T-cell (primary cell): ENCODE measurements around the gene OLFM3. TPM values are rescaled to one million over a fixed set of nuclear protein-coding genes. Genes with fewer than 3 reads are reported as not detected.

ENCODE experiments used
- ATAC-seq, 4 experiments: fragments of 200-7000 bp in 3 of 4; fragments of 150-1000 bp in 1 of 4; cut with Tn5 transposase; replicated peaks in 1 of 4; 1 replicate in 3 of 4; 2 replicates in 1 of 4; pipeline ENCODE4 v1.10.0; 2021; ENCODE audit warnings: moderate library complexity in 3 of 4, mild to moderate bottlenecking in 2 of 4, moderate number of reproducible peaks in 1 of 4
- CTCF ChIA-PET, 2 donors: fragments of 300-600 bp; sonication (Branson Sonifier 250); formaldehyde crosslinking; loops; one replicate each; lab custom pipeline; 2022; ENCODE audit warnings: antibody characterized with exemption in 2 of 2; lab: Charles Lee
- POLR2A ChIA-PET, 2 donors: fragments of 300-600 bp; sonication (Branson Sonifier 250); formaldehyde crosslinking; loops; one replicate each; lab custom pipeline; 2022; ENCODE audit warnings: antibody characterized with exemption in 2 of 2; lab: Charles Lee
- DNase-seq, 35 experiments: peaks; one replicate each; pipeline versions ENCODE4 v3.0.0 to v3.0.0-alpha.2; 2013 to 2023
- H3K27ac ChIP-seq: one replicate; pipeline ENCODE4 v1.5.1; 2013; ENCODE audit warnings: low read length
- H3K27me3 ChIP-seq, 2 experiments: replicated peaks in 1 of 2; 1 replicate in 1 of 2; 2 replicates in 1 of 2; pipeline versions ENCODE4 v1.6.1 to v1.7.0; 2013; ENCODE audit warnings: low read length in 1 of 2, mixed read lengths in 1 of 2; ENCODE audit not compliant: control insufficient read depth in 2 of 2, insufficient read depth in 2 of 2; ENCODE audit errors: extremely low read depth in 1 of 2
- H3K36me3 ChIP-seq, 2 donors: 1 replicate in 1 of 2; 2 replicates in 1 of 2; pipeline versions ENCODE4 v1.6.1 to v1.7.0; 2013; ENCODE audit warnings: low read length in 1 of 2; ENCODE audit not compliant: control insufficient read depth in 2 of 2, insufficient read depth in 1 of 2; ENCODE audit errors: extremely low read depth in 1 of 2
- H3K4me1 ChIP-seq, 2 experiments: 1 replicate in 1 of 2; 2 replicates in 1 of 2; pipeline versions ENCODE4 v1.6.1 to v1.7.0; 2013; ENCODE audit warnings: low read length in 2 of 2, mixed read lengths in 1 of 2; ENCODE audit not compliant: insufficient read depth in 2 of 2, control insufficient read depth in 1 of 2; ENCODE audit errors: extremely low read depth in 1 of 2
- H3K4me3 ChIP-seq, 2 donors: 1 replicate in 1 of 2; 2 replicates in 1 of 2; pipeline versions ENCODE4 v1.5.1 to v1.7.0; 2013; ENCODE audit warnings: mild to moderate bottlenecking in 2 of 2, low read length in 1 of 2, moderate library complexity in 1 of 2; ENCODE audit not compliant: control insufficient read depth in 1 of 2; ENCODE audit errors: extremely low read depth in 1 of 2
- H3K9me3 ChIP-seq: 2 replicates; pipeline ENCODE4 v1.7.0; 2013
- H3K27ac Mint-ChIP-seq, 2 donors: one replicate each; pipeline ENCODE4 v1.8.0; 2020 to 2021; ENCODE audit warnings: mild to moderate bottlenecking in 2 of 2, mixed read lengths in 2 of 2
- H3K27me3 Mint-ChIP-seq, 2 donors: one replicate each; pipeline ENCODE4 v1.8.0; 2021 to 2022; ENCODE audit warnings: mixed read lengths in 2 of 2
- H3K36me3 Mint-ChIP-seq: one replicate; pipeline ENCODE4 v1.8.0; 2021; ENCODE audit warnings: mixed read lengths
- H3K4me1 Mint-ChIP-seq, 3 donors: one replicate each; pipeline ENCODE4 v1.8.0; 2020 to 2022; ENCODE audit warnings: mixed read lengths in 3 of 3, mild to moderate bottlenecking in 1 of 3
- H3K4me3 Mint-ChIP-seq, 3 donors: one replicate each; pipeline ENCODE4 v1.8.0; 2020 to 2022; ENCODE audit warnings: mild to moderate bottlenecking in 3 of 3, mixed read lengths in 3 of 3, moderate library complexity in 3 of 3
- H3K9me3 Mint-ChIP-seq, 3 donors: one replicate each; pipeline ENCODE4 v1.8.0; 2020 to 2022; ENCODE audit warnings: mixed read lengths in 3 of 3
- WGBS: methylation state at CpG from one replicate; pipeline ENCODE4 v1.1.5; 2013; ENCODE audit warnings: missing lambda C conversion rate; ENCODE audit not compliant: insufficient coverage; 5-methylcytosine and 5-hydroxymethylcytosine counted together
- total RNA-seq, 35 experiments: library from RNA in 6 of 35; stranded (reverse) in 6 of 35; fragments of 120-200 nt in 1 of 35; gene quantifications; one replicate each; pipeline versions ENCODE4 v1.2.1 to v1.2.4 and lab custom pipeline; 2013 to 2026

The OLFM3 gene
- total RNA-seq, 5 donors from 2014 or later (not counting 1 experiment from before 2014, with no cell fraction given), result not detected

DNA sequence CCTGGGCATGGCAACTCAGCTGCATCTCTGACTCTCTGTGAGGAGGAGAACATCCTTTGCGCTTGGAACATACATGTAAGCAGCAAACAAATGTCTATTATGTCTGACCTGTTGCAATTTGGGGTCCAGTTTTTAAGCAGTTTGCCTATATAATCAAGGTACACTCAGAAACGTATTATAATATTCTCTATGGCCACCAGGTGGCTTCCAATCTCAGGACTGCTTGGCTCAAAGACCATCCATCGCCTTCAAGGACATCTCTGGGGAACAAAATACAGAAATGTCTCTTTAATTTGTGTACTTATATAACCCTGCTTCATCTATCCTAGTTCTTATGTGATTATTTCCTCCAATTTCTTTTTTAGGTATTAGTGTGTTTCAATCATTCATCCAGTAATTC is 227.2 kb downstream of the OLFM3 start:
- Histone ChIP-seq H3K27ac (no peak overlapping the region), H3K27me3 (no peaks in the 10 kb centered on the region), H3K4me3 (no peak overlapping the region), H3K9me3 (no peaks in the 10 kb centered on the region), H3K4me1 (no peaks in the 10 kb centered on the region), H3K36me3 (no peaks in the 10 kb centered on the region)
- Mint-ChIP-seq H3K4me1 (no peaks in the 10 kb centered on the region), H3K4me3 (no peak overlapping the region), H3K27ac (no peak overlapping the region), H3K36me3 (no peaks in the 10 kb centered on the region), H3K9me3 (no peaks in the 10 kb centered on the region), H3K27me3 (peaks cover 0 to 15% of the 10 kb centered on the region in 2 donors)
- CTCF ChIA-PET, result no interaction called here
- WGBS, result 83% methylated on average over 1 of the region's 3 CpGs
- ATAC-seq (no peak), DNase-seq (peak in 1 of 35 experiments; percentile 2)
- POLR2A ChIA-PET, result no interaction called here

DNA sequence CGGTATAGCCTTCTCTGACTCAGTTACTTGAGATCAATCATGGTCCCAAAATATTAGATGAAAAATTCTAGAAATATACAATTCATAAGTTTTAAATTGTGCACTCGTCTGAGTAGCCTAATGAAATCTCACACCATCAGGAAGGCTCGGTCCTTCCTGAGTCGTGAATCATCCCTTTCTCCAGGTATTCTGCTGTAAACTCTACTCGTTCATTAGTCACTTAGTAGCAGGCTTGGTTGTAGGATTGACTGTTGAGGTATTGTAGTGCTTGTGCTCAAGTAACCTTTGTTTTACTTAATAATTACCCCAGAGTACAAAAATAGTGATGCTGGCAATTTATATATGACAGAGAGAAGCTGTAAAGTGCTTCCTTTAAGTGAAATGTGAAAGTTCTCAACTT is 238.7 kb downstream of the OLFM3 start:
- H3K36me3 ChIP-seq, result no peaks in the 10 kb centered on the region
- H3K4me1 Mint-ChIP-seq, result no peaks in the 10 kb centered on the region
- POLR2A ChIA-PET, result no interaction called here
- H3K9me3 Mint-ChIP-seq, result no peaks in the 10 kb centered on the region
- WGBS, result no CpG with 5 or more reads among the region's 5 CpGs
- no peak overlapping the region for H3K27ac Mint-ChIP-seq
- H3K9me3 ChIP-seq, result no peaks in the 10 kb centered on the region
- no peaks in the 10 kb centered on the region for H3K27me3 ChIP-seq
- H3K4me3 Mint-ChIP-seq, result no peak overlapping the region
- DNase-seq (no peak), ATAC-seq (no peak)
- H3K36me3 Mint-ChIP-seq, result no peaks in the 10 kb centered on the region
- no peaks in the 10 kb centered on the region for H3K4me1 ChIP-seq
- CTCF ChIA-PET, result no interaction called here
- H3K27ac ChIP-seq, result no peak overlapping the region
- no peak overlapping the region for H3K4me3 ChIP-seq
- H3K27me3 Mint-ChIP-seq, result no peaks in the 10 kb centered on the region

DNA sequence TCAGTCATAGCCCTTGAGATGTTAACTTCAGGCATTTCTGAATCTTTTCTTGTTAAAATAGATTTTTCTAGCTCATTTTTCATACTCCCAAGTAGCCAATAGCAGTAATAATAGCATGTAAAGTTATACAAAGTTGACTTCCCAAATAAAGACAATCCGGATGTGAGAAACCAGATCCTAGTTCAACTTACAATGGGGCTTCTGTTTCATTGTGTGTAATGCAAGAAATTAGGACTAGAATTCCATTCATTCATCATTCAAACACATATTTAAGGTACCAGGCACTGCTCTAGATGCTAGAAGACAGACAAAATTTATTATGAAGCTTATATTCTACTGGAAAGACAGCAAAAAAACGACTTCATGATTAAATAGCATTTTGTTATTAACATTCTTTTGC is 240.3 kb downstream of the OLFM3 start:
- ATAC-seq, result no peak
- CTCF ChIA-PET, result no interaction called here
- H3K4me1 Mint-ChIP-seq, result no peaks in the 10 kb centered on the region

More for the DNA sequence above, 240.3 kb downstream of the OLFM3 start:
- H3K9me3 Mint-ChIP-seq, result peaks cover 0 to 4% (median 0%) of the 10 kb centered on the region in 3 donors
- no CpG with 5 or more reads among the region's 2 CpGs for WGBS
- H3K4me3 ChIP-seq, result no peak overlapping the region
- H3K36me3 Mint-ChIP-seq, result no peaks in the 10 kb centered on the region
- H3K4me1 ChIP-seq, result no peaks in the 10 kb centered on the region
- no peaks in the 10 kb centered on the region for H3K27me3 ChIP-seq
- no peak overlapping the region for H3K27ac Mint-ChIP-seq
- no peak overlapping the region for H3K4me3 Mint-ChIP-seq
- no peak overlapping the region for H3K27ac ChIP-seq
- POLR2A ChIA-PET, result no interaction called here
- peaks cover 0 to 2% of the 10 kb centered on the region in 2 donors for H3K27me3 Mint-ChIP-seq
- no peaks in the 10 kb centered on the region for H3K36me3 ChIP-seq
- no peaks in the 10 kb centered on the region for H3K9me3 ChIP-seq
- DNase-seq, result no peak
